ENCODE results near the gene VPS16.
"Not testable (repeated sequence)": the region's sequence is repeated elsewhere in the genome, so short reads cannot be mapped to it uniquely, and the experiment has no call there.

Gene VPS16

GRCh38 chr20:2804852-2805688, 35.5 kb upstream of the VPS16 start:
- DNase-seq, result no peak
- intact Hi-C loops (cut with DNase I; ENCODE audit: low total_unique reads), result no loop called here
- Histone ChIP-seq H3K27me3 (peaks cover 0 to 92% of the 10 kb centered on the region in 2 donors), H3K4me3 (no peak overlapping the region), H3K27ac (no peak overlapping the region), H3K36me3 (no peaks in the 10 kb centered on the region), H3K4me1 (peaks cover 0 to 13% (median 10%) of the 10 kb centered on the region in 4 donors), H3K9me3 (no peaks in the 10 kb centered on the region)
- TF ChIP-seq, protein P1, sequence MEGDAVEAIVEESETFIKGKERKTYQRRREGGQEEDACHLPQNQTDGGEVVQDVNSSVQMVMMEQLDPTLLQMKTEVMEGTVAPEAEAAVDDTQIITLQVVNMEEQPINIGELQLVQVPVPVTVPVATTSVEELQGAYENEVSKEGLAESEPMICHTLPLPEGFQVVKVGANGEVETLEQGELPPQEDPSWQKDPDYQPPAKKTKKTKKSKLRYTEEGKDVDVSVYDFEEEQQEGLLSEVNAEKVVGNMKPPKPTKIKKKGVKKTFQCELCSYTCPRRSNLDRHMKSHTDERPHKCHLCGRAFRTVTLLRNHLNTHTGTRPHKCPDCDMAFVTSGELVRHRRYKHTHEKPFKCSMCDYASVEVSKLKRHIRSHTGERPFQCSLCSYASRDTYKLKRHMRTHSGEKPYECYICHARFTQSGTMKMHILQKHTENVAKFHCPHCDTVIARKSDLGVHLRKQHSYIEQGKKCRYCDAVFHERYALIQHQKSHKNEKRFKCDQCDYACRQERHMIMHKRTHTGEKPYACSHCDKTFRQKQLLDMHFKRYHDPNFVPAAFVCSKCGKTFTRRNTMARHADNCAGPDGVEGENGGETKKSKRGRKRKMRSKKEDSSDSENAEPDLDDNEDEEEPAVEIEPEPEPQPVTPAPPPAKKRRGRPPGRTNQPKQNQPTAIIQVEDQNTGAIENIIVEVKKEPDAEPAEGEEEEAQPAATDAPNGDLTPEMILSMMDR (IDR thresholded peaks at IDR 0.05), result no peak

DNA sequence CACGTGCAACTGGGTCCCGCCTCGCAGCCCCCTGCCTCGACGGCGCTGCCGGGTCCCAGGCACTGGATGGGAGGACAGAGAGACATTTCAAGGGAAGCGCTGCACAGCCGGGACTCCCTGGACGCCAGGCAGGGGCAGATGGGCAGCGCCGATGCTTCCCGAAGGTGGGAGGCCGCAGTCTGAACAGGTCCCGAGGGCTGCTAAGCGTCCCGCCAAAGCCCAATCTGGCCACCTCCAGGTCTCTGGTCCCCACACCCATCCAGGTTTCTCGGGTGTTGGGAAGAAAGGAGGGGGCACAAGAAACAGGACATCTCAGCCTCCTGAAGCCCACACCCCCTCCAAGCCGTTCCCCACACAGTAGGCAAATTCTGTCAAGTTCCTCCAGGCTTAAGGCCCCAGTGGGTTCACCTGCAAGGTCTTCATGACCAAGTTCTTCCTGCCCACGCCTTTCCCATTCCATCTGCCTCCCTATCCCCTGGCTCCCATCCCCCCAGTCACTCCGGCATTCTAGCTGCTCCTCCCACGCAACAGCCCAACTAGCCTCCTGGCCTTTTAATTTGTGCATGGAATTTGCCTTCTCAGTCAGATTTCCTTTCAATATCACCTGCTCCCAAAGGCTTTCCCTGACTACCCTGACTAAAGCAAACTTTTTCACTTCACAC, 34.7 kb upstream of the VPS16 start:
- H3K27me3 ChIP-seq, result peaks cover 0 to 91% of the 10 kb centered on the region in 2 donors
- no peak overlapping the region for H3K4me3 ChIP-seq
- intact Hi-C loops (cut with DNase I; ENCODE audit: low total_unique reads), result no loop called here
- H3K36me3 ChIP-seq, result no peaks in the 10 kb centered on the region
- peaks cover 0 to 7% (median 4%) of the 10 kb centered on the region in 4 donors for H3K4me1 ChIP-seq
- DNase-seq, result no peak
- no peak overlapping the region for H3K27ac ChIP-seq
- no peaks in the 10 kb centered on the region for H3K9me3 ChIP-seq
- TF ChIP-seq, protein P1 (IDR thresholded peaks at IDR 0.05), result no peak

GRCh38 chr20:2806351-2806701, 34.2 kb upstream of the VPS16 start:
- intact Hi-C loops (cut with DNase I; ENCODE audit: low total_unique reads), result no loop called here
- Histone ChIP-seq H3K4me3 (no peak overlapping the region), H3K27ac (no peak overlapping the region), H3K4me1 (peaks cover 0 to 7% (median 4%) of the 10 kb centered on the region in 4 donors), H3K36me3 (no peaks in the 10 kb centered on the region), H3K27me3 (peaks cover 0 to 87% of the 10 kb centered on the region in 2 donors), H3K9me3 (no peaks in the 10 kb centered on the region)
- TF ChIP-seq, protein P1 (IDR thresholded peaks at IDR 0.05), result no peak
- no peak for DNase-seq

DNA sequence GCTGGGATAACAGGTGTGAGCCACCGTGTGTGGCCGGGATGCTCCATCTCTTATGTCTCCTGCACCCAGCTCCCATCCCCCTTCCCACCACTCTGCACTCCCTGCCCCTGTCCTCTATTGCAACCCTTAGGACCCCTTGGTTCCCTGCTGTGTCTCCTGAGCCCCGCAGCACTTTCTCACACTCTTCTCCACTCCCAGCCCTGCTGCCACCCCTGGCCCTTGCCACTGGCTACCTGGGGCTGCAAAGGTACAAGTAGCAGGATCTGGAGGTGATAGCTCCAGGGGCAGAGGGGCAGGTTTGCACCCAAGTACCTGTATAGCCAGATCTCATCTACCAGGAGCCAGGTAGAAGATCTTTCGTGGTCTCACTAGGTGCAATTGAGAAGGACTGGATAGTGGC, 33.5 kb upstream of the VPS16 start:
- intact Hi-C loops (cut with DNase I; ENCODE audit: low total_unique reads), result no loop called here
- Histone ChIP-seq H3K4me3 (no peak overlapping the region), H3K36me3 (no peaks in the 10 kb centered on the region), H3K27ac (no peak overlapping the region), H3K27me3 (peaks cover 0 to 87% of the 10 kb centered on the region in 2 donors), H3K9me3 (peaks cover 0 to 6% (median 5%) of the 10 kb centered on the region in 3 donors), H3K4me1 (peaks cover 0 to 7% (median 4%) of the 10 kb centered on the region in 4 donors)
- DNase-seq, result no peak
- TF ChIP-seq, protein P1 (IDR thresholded peaks at IDR 0.05), result no peak

DNA sequence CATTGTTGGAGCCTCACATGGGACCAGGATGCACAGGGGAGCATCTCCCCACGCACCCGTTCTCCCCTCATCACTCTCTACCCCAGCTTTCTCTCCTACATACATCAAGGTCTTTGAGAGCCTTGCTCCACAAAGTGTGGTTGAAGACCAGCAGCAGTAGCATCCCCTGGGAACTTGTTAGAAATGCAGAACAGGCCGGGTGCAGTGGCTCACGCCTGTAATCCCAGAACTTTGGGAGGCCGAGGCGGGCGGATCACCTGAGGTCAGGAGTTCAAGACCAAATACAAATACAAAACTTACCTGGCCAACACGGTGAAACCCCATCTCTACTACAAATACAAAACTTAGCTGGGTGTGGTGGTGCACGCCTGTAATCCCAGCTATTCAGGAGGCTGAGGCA, 32.6 kb upstream of the VPS16 start:
- Histone ChIP-seq H3K9me3 (peaks cover 0 to 13% (median 8%) of the 10 kb centered on the region in 3 donors), H3K27me3 (peaks cover 0 to 81% of the 10 kb centered on the region in 2 donors)
- H3K4me1 ChIP-seq; intact Hi-C loops (cut with DNase I; ENCODE audit: low total_unique reads); H3K36me3 ChIP-seq; DNase-seq; H3K27ac ChIP-seq; H3K4me3 ChIP-seq: not testable (repeated sequence)

DNA sequence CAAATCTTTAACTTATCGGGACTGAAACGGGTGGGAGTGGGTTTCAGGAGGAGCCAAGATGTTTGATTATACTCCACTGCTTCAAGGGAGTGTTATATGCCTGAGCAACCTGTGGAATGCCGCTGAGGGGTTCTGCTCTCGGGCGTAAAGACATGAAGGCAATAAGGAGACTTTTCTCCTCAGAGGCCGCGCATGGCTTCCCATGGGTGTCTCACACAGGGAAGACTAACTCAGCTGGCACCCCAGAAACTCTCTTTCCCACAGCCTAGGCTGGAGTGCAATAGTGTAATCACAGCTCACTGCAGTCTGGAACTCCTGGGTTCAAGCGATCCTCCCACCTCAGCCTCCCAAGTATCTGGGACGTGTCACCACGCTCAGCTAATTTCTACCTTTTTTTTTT, 30.9 kb upstream of the VPS16 start:
- H3K9me3 ChIP-seq, result peaks cover 0 to 13% (median 8%) of the 10 kb centered on the region in 3 donors
- H3K27ac ChIP-seq, result no peak overlapping the region
- DNase-seq, result no peak
- peaks cover 0 to 7% (median 4%) of the 10 kb centered on the region in 4 donors for H3K4me1 ChIP-seq
- TF ChIP-seq, protein P1 (IDR thresholded peaks at IDR 0.05), result no peak
- intact Hi-C loops (cut with DNase I; ENCODE audit: low total_unique reads), result no loop called here
- H3K27me3 ChIP-seq, result peaks cover 0 to 70% of the 10 kb centered on the region in 2 donors
- no peaks in the 10 kb centered on the region for H3K36me3 ChIP-seq
- H3K4me3 ChIP-seq, result no peak overlapping the region
